HG03095 (cell line): ENCODE results near the gene C12orf57.

Experiments
- ATAC-seq: cut with Tn5 transposase; IDR thresholded peaks from one replicate; pipeline ENCODE4 v1.9.1; 2021; ENCODE audit warnings: moderate library complexity; ENCODE audit not compliant: unreplicated experiment

C12orf57 gene

DNA sequence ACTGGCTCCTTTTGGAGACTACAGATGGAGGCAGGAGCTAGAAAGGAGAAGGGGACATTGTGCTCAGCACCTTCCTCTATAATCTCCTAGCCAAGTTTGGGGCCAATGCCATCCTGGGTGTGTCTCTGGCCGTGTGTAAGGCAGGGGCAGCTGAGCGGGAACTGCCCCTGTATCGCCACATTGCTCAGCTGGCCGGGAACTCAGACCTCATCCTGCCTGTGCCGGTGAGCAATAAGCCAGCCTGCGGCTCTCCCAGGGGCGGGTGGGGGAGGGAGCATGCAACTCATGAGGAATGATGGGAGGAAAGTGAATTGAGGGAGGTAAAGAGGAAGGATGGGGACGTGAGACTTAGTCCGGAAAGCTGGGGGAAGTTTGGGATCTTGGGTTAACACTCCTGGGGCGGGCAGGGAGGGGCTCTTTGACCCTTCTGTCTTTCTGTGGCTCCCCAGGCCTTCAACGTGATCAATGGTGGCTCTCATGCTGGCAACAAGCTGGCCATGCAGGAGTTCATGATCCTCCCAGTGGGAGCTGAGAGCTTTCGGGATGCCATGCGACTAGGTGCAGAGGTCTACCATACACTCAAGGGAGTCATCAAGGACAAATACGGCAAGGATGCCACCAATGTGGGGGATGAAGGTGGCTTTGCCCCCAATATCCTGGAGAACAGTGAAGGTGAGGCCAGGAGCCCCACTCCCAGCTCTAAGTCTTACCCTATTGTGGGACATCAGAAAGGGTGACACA lies 26.2 kb upstream of the C12orf57 start:
- ATAC-seq: no peak

- no peak for ATAC-seq
Measured at GRCh38 chr12:6919588-6919987, 24.2 kb upstream of the C12orf57 start.

DNA sequence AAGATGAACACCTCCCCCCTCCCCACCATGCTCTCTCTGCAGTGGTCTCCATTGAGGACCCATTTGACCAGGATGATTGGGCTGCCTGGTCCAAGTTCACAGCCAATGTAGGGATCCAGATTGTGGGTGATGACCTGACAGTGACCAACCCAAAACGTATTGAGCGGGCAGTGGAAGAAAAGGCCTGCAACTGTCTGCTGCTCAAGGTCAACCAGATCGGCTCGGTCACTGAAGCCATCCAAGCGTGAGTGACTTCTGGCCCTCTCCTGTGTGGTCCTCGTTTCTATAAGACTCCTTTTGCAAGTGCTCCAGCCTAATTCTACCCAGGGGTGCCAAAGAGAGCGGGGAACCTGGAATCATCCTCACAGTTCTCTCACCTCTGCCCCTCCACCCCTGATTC lies 22.3 kb upstream of the C12orf57 start:
- ATAC-seq: no peak

DNA sequence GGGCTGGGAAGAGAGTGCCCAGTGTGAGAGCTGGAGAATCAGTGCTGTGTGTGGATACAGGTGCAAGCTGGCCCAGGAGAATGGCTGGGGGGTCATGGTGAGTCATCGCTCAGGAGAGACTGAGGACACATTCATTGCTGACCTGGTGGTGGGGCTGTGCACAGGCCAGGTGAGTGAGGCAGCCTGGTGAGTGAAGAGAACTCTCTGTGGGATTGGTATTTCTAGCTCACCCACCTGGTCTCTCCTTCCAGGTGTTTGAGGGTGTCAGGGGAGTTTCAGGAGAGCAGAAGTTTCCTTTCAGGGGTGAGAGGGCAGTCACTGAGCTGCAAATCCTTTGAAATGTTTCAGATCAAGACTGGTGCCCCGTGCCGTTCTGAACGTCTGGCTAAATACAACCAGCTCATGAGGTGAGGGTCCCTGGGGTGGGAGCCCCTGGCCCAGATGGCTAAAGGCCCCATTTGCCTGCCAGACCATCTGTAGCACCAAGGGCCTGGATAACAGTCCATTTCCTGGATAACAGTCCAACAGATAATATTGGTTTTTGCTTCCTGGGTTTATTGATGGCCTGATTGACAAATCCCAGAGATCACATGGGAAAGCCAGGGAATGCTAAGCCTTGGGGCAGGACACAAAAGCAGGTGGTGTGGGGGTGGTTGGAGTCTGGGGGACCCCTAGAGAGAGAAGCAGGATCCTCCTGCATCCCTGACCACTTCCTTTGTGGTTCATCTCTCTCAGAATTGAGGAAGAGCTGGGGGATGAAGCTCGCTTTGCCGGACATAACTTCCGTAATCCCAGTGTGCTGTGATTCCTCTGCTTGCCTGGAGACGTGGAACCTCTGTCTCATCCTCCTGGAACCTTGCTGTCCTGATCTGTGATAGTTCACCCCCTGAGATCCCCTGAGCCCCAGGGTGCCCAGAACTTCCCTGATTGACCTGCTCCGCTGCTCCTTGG lies 21.6 kb upstream of the C12orf57 start:
- no peak for ATAC-seq

DNA sequence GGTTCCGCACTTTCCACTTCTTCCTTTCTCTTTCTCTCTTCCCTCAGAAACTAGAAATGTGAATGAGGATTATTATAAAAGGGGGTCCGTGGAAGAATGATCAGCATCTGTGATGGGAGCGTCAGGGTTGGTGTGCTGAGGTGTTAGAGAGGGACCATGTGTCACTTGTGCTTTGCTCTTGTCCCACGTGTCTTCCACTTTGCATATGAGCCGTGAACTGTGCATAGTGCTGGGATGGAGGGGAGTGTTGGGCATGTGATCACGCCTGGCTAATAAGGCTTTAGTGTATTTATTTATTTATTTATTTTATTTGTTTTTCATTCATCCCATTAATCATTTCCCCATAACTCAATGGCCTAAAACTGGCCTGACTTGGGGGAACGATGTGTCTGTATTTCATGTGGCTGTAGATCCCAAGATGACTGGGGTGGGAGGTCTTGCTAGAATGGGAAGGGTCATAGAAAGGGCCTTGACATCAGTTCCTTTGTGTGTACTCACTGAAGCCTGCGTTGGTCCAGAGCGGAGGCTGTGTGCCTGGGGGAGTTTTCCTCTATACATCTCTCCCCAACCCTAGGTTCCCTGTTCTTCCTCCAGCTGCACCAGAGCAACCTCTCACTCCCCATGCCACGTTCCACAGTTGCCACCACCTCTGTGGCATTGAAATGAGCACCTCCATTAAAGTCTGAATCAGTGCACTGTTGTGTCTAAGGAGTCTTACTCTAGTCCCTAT lies 20.7 kb upstream of the C12orf57 start:
- ATAC-seq: no peak

- ATAC-seq: no peak
Measured at GRCh38 chr12:6923851-6924250, 20.0 kb upstream of the C12orf57 start.

DNA sequence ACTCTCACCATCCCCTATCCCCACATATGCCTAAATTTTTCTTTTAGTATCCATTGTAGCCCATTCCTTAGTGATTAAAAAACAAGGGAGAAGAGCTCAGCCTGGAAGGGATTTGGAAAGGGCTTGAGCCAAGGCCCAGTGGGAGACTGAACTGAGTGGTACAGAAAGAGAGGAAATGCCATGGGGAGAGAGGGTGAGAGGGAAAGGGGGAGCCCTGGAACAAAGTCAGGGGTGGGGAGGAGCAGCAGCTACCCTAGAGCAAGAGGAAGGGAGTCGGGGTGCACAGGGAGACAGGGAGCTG lies 18.6 kb upstream of the C12orf57 start:
- no peak for ATAC-seq

- no peak for ATAC-seq
Measured at GRCh38 chr12:6925540-6926279, 18.1 kb upstream of the C12orf57 start.

GRCh38 chr12:6927379-6928021 lies 16.3 kb upstream of the C12orf57 start, which contains the start of gene ATN1:
Gene ATN1, plus strand, starts transcription at chr12:6927959. Its CDS starts 6,043 bp downstream, at chr12:6934002.
- ATAC-seq: no peak

DNA sequence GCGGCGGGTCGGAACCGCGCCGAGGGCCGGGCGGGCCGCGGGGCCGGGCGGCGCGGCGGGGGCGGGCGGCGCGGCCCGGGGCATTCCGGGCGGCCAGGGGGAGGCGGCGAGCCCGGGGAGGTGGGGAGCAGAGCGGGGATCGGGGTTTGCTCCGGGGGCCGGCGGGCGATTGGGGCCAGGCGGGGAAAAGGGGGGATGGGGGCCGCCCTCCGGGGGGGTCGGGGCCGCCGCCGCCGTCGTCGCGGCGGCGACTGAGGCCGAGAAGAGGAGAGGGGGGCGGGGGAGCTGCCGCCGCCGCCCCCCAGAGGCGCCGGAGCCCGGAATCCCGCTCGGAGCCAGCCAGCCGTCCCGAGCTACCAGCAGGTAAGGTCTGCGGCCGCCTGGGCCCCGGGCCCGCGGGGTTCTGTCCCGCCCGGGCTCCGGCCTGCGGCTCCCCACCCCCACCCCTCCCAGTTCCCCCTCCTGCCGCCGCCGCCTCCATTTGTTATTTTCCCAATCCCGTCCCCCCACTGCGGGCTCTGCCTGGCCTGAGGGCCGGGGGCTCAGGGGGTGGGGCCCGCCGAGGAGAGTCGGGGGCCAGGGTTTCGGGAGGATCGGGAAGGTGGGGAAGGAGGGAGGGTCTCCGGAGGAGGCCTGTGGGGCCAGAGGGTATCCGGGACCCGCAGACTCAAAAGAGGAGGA lies 15.7 kb upstream of the C12orf57 start:
- no peak for ATAC-seq

- ATAC-seq: no peak
Measured at GRCh38 chr12:6928703-6929407, 15.0 kb upstream of the C12orf57 start.

GRCh38 chr12:6929466-6930452 lies 14.1 kb upstream of the C12orf57 start:
- no peak for ATAC-seq

GRCh38 chr12:6932766-6933165 lies 11.1 kb upstream of the C12orf57 start:
- ATAC-seq: no peak

DNA sequence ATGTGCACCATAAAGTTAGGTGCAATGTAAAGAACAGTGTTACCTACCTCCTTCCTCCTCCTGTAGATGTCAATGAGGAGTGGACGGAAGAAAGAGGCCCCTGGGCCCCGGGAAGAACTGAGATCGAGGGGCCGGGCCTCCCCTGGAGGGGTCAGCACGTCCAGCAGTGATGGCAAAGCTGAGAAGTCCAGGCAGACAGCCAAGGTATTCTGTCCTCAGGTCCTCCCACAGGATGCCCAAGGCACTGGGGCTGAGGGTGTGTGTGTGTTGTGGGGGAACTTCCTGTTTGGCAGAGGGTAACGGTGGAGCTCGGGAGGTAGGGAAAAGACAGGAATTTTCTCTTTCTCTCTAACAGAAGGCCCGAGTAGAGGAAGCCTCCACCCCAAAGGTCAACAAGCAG lies 9.7 kb upstream of the C12orf57 start:
- ATAC-seq: no peak

DNA sequence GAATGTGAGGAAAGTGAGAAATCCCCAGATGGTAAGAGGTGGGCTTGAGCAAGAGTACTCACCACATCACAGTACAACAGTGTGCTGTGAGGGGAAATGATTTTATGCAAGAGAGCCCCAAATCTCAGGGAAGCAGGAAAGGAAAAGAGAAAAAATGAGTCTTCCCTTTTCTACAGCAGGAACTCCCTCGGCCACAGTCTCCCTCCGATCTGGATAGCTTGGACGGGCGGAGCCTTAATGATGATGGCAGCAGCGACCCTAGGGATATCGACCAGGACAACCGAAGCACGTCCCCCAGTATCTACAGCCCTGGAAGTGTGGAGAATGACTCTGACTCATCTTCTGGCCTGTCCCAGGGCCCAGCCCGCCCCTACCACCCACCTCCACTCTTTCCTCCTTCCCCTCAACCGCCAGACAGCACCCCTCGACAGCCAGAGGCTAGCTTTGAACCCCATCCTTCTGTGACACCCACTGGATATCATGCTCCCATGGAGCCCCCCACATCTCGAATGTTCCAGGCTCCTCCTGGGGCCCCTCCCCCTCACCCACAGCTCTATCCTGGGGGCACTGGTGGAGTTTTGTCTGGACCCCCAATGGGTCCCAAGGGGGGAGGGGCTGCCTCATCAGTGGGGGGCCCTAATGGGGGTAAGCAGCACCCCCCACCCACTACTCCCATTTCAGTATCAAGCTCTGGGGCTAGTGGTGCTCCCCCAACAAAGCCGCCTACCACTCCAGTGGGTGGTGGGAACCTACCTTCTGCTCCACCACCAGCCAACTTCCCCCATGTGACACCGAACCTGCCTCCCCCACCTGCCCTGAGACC lies 8.2 kb upstream of the C12orf57 start:
- ATAC-seq: no peak

GRCh38 chr12:6936194-6936635 lies 7.6 kb upstream of the C12orf57 start:
- ATAC-seq: no peak
